ENCODE results near the gene DLG1. TPM values are rescaled to one million over a fixed set of nuclear protein-coding genes. Genes with fewer than 3 reads are reported as not detected.

The DLG1 gene
- total and polyA plus RNA-seq, 4 donors: 12.7 to 51.2 (median 22.3) TPM

DNA sequence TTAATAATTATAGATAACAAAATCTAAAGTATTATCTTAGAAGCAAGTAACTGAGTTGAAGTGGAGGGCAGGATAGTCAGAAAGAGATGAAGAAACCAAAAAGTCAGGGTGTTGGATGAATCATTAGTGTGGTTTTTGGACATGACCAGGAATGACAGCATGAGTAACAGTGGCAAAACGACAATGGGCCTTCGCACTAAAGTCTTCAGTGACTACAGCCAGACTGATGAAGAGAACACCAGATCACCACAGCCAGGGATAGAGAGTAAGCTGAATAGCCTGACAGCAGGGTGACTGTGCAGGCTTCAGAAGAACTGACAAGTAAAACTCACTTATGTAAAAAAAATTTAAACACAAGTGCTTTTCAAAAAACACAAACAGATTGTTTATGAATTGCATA lies 172.8 kb downstream of the DLG1 start:
- Histone ChIP-seq H3K36me3 (ENCODE audit: control insufficient read depth in 4 of 4, insufficient read depth in 3 of 4, low read depth in 1 of 4, low read length in 3 of 4) (peaks cover 0 to 29% (median 14%) of the 10 kb centered on the region in 4 donors), H3K27me3 (ENCODE audit: control insufficient read depth in 4 of 4, insufficient read depth in 4 of 4, low read length in 3 of 4) (no peaks in the 10 kb centered on the region), H3K9me3 (ENCODE audit: control insufficient read depth in 4 of 4, low read length in 3 of 4) (no peaks in the 10 kb centered on the region), H3K27ac (ENCODE audit: low read depth in 1 of 2, low read length in 2 of 2) (no peak overlapping the region), H3K4me1 (ENCODE audit: control insufficient read depth in 4 of 4, insufficient read depth in 4 of 4, low read length in 3 of 4) (no peaks in the 10 kb centered on the region), H3K9ac (ENCODE audit: low read depth in 1 of 2, low read length in 2 of 2) (no peak overlapping the region), H3K4me3 (ENCODE audit: low read depth in 1 of 3, low read length in 3 of 3) (no peak overlapping the region)
- WGBS: 89% methylated on average over 2 of the region's 2 CpGs
- DNase-seq (ENCODE audit: low spot score): no peak
- TF ChIP-seq RAD21 (IDR thresholded peaks at IDR 0.05) (no peak), HNF4A (conservative IDR thresholded peaks at IDR 0.05) (no peak), JUND (IDR thresholded peaks at IDR 0.05) (no peak), HNF4G (IDR thresholded peaks at IDR 0.05) (no peak), RXRA (IDR thresholded peaks at IDR 0.05) (no peak), NR2F2 (IDR thresholded peaks at IDR 0.05) (no peak), YY1 (IDR thresholded peaks at IDR 0.05) (no peak), TAF1 (conservative IDR thresholded peaks at IDR 0.05) (no peak)
- TF ChIP-seq, protein P1, sequence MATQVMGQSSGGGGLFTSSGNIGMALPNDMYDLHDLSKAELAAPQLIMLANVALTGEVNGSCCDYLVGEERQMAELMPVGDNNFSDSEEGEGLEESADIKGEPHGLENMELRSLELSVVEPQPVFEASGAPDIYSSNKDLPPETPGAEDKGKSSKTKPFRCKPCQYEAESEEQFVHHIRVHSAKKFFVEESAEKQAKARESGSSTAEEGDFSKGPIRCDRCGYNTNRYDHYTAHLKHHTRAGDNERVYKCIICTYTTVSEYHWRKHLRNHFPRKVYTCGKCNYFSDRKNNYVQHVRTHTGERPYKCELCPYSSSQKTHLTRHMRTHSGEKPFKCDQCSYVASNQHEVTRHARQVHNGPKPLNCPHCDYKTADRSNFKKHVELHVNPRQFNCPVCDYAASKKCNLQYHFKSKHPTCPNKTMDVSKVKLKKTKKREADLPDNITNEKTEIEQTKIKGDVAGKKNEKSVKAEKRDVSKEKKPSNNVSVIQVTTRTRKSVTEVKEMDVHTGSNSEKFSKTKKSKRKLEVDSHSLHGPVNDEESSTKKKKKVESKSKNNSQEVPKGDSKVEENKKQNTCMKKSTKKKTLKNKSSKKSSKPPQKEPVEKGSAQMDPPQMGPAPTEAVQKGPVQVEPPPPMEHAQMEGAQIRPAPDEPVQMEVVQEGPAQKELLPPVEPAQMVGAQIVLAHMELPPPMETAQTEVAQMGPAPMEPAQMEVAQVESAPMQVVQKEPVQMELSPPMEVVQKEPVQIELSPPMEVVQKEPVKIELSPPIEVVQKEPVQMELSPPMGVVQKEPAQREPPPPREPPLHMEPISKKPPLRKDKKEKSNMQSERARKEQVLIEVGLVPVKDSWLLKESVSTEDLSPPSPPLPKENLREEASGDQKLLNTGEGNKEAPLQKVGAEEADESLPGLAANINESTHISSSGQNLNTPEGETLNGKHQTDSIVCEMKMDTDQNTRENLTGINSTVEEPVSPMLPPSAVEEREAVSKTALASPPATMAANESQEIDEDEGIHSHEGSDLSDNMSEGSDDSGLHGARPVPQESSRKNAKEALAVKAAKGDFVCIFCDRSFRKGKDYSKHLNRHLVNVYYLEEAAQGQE (IDR thresholded peaks at IDR 0.05): no peak
- TF ChIP-seq, protein P2, sequence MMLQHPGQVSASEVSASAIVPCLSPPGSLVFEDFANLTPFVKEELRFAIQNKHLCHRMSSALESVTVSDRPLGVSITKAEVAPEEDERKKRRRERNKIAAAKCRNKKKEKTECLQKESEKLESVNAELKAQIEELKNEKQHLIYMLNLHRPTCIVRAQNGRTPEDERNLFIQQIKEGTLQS (IDR thresholded peaks at IDR 0.05): no peak
- TF ChIP-seq, protein P3, sequence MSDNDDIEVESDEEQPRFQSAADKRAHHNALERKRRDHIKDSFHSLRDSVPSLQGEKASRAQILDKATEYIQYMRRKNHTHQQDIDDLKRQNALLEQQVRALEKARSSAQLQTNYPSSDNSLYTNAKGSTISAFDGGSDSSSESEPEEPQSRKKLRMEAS (IDR thresholded peaks at IDR 0.05): no peak
- TF ChIP-seq, protein P4, sequence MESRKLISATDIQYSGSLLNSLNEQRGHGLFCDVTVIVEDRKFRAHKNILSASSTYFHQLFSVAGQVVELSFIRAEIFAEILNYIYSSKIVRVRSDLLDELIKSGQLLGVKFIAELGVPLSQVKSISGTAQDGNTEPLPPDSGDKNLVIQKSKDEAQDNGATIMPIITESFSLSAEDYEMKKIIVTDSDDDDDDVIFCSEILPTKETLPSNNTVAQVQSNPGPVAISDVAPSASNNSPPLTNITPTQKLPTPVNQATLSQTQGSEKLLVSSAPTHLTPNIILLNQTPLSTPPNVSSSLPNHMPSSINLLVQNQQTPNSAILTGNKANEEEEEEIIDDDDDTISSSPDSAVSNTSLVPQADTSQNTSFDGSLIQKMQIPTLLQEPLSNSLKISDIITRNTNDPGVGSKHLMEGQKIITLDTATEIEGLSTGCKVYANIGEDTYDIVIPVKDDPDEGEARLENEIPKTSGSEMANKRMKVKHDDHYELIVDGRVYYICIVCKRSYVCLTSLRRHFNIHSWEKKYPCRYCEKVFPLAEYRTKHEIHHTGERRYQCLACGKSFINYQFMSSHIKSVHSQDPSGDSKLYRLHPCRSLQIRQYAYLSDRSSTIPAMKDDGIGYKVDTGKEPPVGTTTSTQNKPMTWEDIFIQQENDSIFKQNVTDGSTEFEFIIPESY (IDR thresholded peaks at IDR 0.05): no peak

DNA sequence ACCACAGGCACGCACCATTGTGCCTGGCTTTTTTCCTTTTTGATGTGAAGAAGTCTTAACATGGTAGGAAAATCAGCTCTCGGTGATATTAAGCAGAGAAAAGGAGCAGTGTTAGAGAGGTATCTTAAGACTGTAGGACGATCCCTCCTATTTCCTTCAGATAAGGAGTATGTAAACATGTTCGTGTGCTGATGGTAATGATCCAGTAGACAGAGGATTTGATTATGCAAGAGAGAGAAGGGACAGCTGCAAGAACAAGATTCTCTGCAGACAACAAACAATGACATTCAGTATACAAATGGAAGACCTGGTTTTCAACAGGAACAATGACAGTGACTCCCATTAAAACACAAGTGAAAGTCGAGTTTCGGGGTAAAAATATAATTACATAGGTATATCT lies 173.7 kb downstream of the DLG1 start:
- Histone ChIP-seq H3K27me3 (ENCODE audit: control insufficient read depth in 4 of 4, insufficient read depth in 4 of 4, low read length in 3 of 4) (no peaks in the 10 kb centered on the region), H3K9ac (ENCODE audit: low read depth in 1 of 2, low read length in 2 of 2) (no peak overlapping the region), H3K4me1 (ENCODE audit: control insufficient read depth in 4 of 4, insufficient read depth in 4 of 4, low read length in 3 of 4) (no peaks in the 10 kb centered on the region), H3K9me3 (ENCODE audit: control insufficient read depth in 4 of 4, low read length in 3 of 4) (no peaks in the 10 kb centered on the region), H3K36me3 (ENCODE audit: control insufficient read depth in 4 of 4, insufficient read depth in 3 of 4, low read depth in 1 of 4, low read length in 3 of 4) (peaks cover 0 to 26% (median 10%) of the 10 kb centered on the region in 4 donors), H3K27ac (ENCODE audit: low read depth in 1 of 2, low read length in 2 of 2) (no peak overlapping the region), H3K4me3 (ENCODE audit: low read depth in 1 of 3, low read length in 3 of 3) (no peak overlapping the region)
- TF ChIP-seq FOXA1 (IDR thresholded peaks at IDR 0.05): no peak
- TF ChIP-seq TAF1 (conservative IDR thresholded peaks at IDR 0.05): no peak
- TF ChIP-seq, protein P3 (IDR thresholded peaks at IDR 0.05): no peak
- no peak for TF ChIP-seq JUND (IDR thresholded peaks at IDR 0.05)
- TF ChIP-seq EGR1 (IDR thresholded peaks at IDR 0.05; ENCODE audit: low read depth in 2 of 2): no peak
- no peak for TF ChIP-seq FOXA2 (IDR thresholded peaks at IDR 0.05)
- no peak for TF ChIP-seq RXRA (IDR thresholded peaks at IDR 0.05)
- TF ChIP-seq, protein P4 (IDR thresholded peaks at IDR 0.05): no peak
- TF ChIP-seq, protein P1 (IDR thresholded peaks at IDR 0.05): no peak
- 83% methylated on average over 6 of the region's 6 CpGs for WGBS
- no peak for DNase-seq (ENCODE audit: low spot score)

Data from liver (tissue), 9 donors.